Smooth muscle cell (in vitro differentiated cells): ENCODE measurements around the gene HOTAIR. TPM values are rescaled to one million over a fixed set of nuclear protein-coding genes. Genes with fewer than 3 reads are reported as not detected.

Experiments used
- DNase-seq: peaks from one replicate; lab custom pipeline; 2025; ENCODE audit not compliant: unreplicated experiment; lab: John Stamatoyannopoulos, UW
- H2AFZ ChIP-seq: fragments of 200-600 bp; sonication (generic); 2 replicates; pipeline ENCODE4 v1.6.0; 2016; ENCODE audit warnings: antibody characterized with exemption, low read depth, mild to moderate bottlenecking
- H3F3A ChIP-seq: fragments of 200-600 bp; sonication (generic); 2 replicates; pipeline ENCODE4 v1.6.0; 2017; ENCODE audit warnings: antibody characterized with exemption, low read depth
- H3K27ac ChIP-seq: fragments of 200-600 bp; sonication (generic); 2 replicates; pipeline ENCODE4 v1.5.1; 2016; ENCODE audit warnings: low read depth, mild to moderate bottlenecking
- H3K27me3 ChIP-seq: fragments of 200-600 bp; sonication (generic); 2 replicates; pipeline ENCODE4 v1.6.1; 2016; ENCODE audit warnings: low read depth, mild to moderate bottlenecking
- H3K36me3 ChIP-seq: fragments of 200-600 bp; sonication (generic); 2 replicates; pipeline ENCODE4 v1.5.1; 2016; ENCODE audit warnings: low read depth
- H3K4me1 ChIP-seq: fragments of 200-600 bp; sonication (generic); 2 replicates; pipeline ENCODE4 v1.5.1; 2016; ENCODE audit warnings: low read depth
- H3K4me2 ChIP-seq: fragments of 200-600 bp; sonication (generic); 2 replicates; pipeline ENCODE4 v1.6.0; 2016; ENCODE audit warnings: mild to moderate bottlenecking
- H3K4me3 ChIP-seq: fragments of 200-600 bp; sonication (generic); 2 replicates; pipeline ENCODE4 v1.5.1; 2016; ENCODE audit warnings: mild to moderate bottlenecking
- H3K79me2 ChIP-seq: fragments of 200-600 bp; sonication (generic); 2 replicates; pipeline ENCODE4 v1.6.0; 2016; ENCODE audit warnings: low read depth, mild to moderate bottlenecking
- H3K9ac ChIP-seq: fragments of 200-600 bp; sonication (generic); 2 replicates; pipeline ENCODE4 v1.6.0; 2016; ENCODE audit warnings: low read depth
- H3K9me3 ChIP-seq: fragments of 200-600 bp; sonication (generic); replicated peaks from 2 replicates; pipeline ENCODE4 v1.5.1; 2016; ENCODE audit warnings: low read depth
- H4K20me1 ChIP-seq: fragments of 200-600 bp; sonication (generic); 2 replicates; pipeline ENCODE4 v1.6.0; 2016; ENCODE audit warnings: low read depth
- CTCF ChIP-seq: fragments of 200-600 bp; sonication (generic); IDR thresholded peaks from 2 replicates; pipeline ENCODE4 v1.5.1; 2017; ENCODE audit warnings: borderline replicate concordance, mild to moderate bottlenecking, antibody characterized with exemption; ENCODE audit not compliant: insufficient read depth, poor library complexity, severe bottlenecking
- WGBS: methylation state at CpG from one replicate; pipeline ENCODE4 v1.1.7; 2016; ENCODE audit warnings: low lambda C conversion rate; 5-methylcytosine and 5-hydroxymethylcytosine counted together
- polyA plus RNA-seq: library from polyadenylated mRNA; unstranded; fragments of >200 nt; fragmentation: Nextera tagmentation; extraction: Ambion mirVana; gene quantifications from 2 replicates; pipeline ENCODE4 v1.2.1, GENCODE V29; 2016
- total RNA-seq: library from RNA; depleted of rRNA; stranded (reverse); fragments of >200 nt; gene quantifications from 2 replicates; pipeline ENCODE4 v1.2.3, GENCODE V29; 2014

Gene HOTAIR
- total and polyA plus RNA-seq, 2 experiments from 2014 or later = 0.43 TPM; not detected in 1

GRCh38 chr12:53980104-53980801, 5.5 kb upstream of the HOTAIR start:
- DNase-seq = no peak
- Histone ChIP-seq H3K4me1 (peaks cover 2% of the 10 kb centered on the region), H3K9ac (no peak overlapping the region)

GRCh38 chr12:53978477-53979356, 4.0 kb upstream of the HOTAIR start:
- Histone ChIP-seq H3K4me3 (no peak overlapping the region), H3K4me1 (peaks cover 4% of the 10 kb centered on the region), H2AFZ (no peak overlapping the region), H3K36me3 (no peaks in the 10 kb centered on the region), H3K27ac (no peak overlapping the region), H3K4me2 (no peak overlapping the region), H3K79me2 (no peaks in the 10 kb centered on the region), H4K20me1 (no peaks in the 10 kb centered on the region), H3K9me3 (no peaks in the 10 kb centered on the region), H3K9ac (no peak overlapping the region), H3K27me3 (peaks cover 100% of the 10 kb centered on the region), H3F3A (no peaks in the 10 kb centered on the region)
- 19% methylated on average over 15 of the region's 15 CpGs for WGBS
- DNase-seq = no peak
- TF ChIP-seq CTCF = no peak

More at GRCh38 chr12:53980104-53980801, 5.5 kb upstream of the HOTAIR start:
- no peak overlapping the region for H3K4me2 ChIP-seq
- H3K4me3 ChIP-seq = no peak overlapping the region
- H3K27me3 ChIP-seq = peaks cover 100% of the 10 kb centered on the region
- no peaks in the 10 kb centered on the region for H3K79me2 ChIP-seq
- no peak overlapping the region for H2AFZ ChIP-seq
- H3F3A ChIP-seq = no peaks in the 10 kb centered on the region
- H3K27ac ChIP-seq = no peak overlapping the region
- H3K9me3 ChIP-seq = no peaks in the 10 kb centered on the region
- no peaks in the 10 kb centered on the region for H3K36me3 ChIP-seq
- WGBS = 36% methylated on average over 7 of the region's 7 CpGs
- TF ChIP-seq CTCF = no peak
- no peaks in the 10 kb centered on the region for H4K20me1 ChIP-seq

- H3K9me3 ChIP-seq = no peaks in the 10 kb centered on the region
- TF ChIP-seq CTCF = no peak
- H2AFZ ChIP-seq = no peak overlapping the region
- H3K4me2 ChIP-seq = no peak overlapping the region
- H3K4me1 ChIP-seq = peaks cover 4% of the 10 kb centered on the region
- H4K20me1 ChIP-seq = no peaks in the 10 kb centered on the region
- H3K27me3 ChIP-seq = peaks cover 100% of the 10 kb centered on the region
- H3K79me2 ChIP-seq = no peaks in the 10 kb centered on the region
- no peaks in the 10 kb centered on the region for H3F3A ChIP-seq
- 19% methylated on average over 11 of the region's 11 CpGs for WGBS
- DNase-seq = no peak
- no peak overlapping the region for H3K9ac ChIP-seq
- peak overlapping the region; percentile 20 for H3K4me3 ChIP-seq
- no peaks in the 10 kb centered on the region for H3K36me3 ChIP-seq
- H3K27ac ChIP-seq = no peak overlapping the region
Observed at GRCh38 chr12:53977596-53978445, 3.1 kb upstream of the HOTAIR start.
